ENCODE results near the gene CAPN5. TPM values are rescaled to one million over a fixed set of nuclear protein-coding genes. Genes with fewer than 3 reads are reported as not detected.

Gene CAPN5
- total and polyA plus RNA-seq, 7 donors, result 0.59 to 1.8 (median 0.88) TPM

GRCh38 chr11:77092382-77092781 is 25.6 kb downstream of the CAPN5 start:
- intact Hi-C loops (cut with DNase I), result loop anchor here (5.0 to 10.0 kb wide), 3 partner anchors 170 to 368 kb away; no protein-coding TSS in a partner anchor
- no peak for ATAC-seq
- no peaks in the 10 kb centered on the region for H3K27me3 ChIP-seq (ENCODE audit: insufficient read depth in 3 of 3, low read length in 2 of 3)
- no peak overlapping the region for H3K4me3 ChIP-seq
- H3K27ac ChIP-seq, result no peak overlapping the region
- H3K9me3 ChIP-seq, result no peaks in the 10 kb centered on the region
- DNase-seq, result peak in 1 of 2 donors; percentile 53
- no peaks in the 10 kb centered on the region for H3K36me3 ChIP-seq (ENCODE audit: insufficient read depth in 1 of 2, low read depth in 1 of 2)
- TF ChIP-seq CTCF (IDR thresholded peaks at IDR 0.05), result no peak
- no peaks in the 10 kb centered on the region for H3K4me1 ChIP-seq
- WGBS, 3 donors, result 46 to 64% (median 63%) methylated on average over 7 of the region's 7 CpGs

GRCh38 chr11:77093056-77093891 is 26.5 kb downstream of the CAPN5 start:
- no peaks in the 10 kb centered on the region for H3K4me1 ChIP-seq
- intact Hi-C loops (cut with DNase I), result loop anchor here (5.0 to 10.0 kb wide), 3 partner anchors 171 to 368 kb away; no protein-coding TSS in a partner anchor

GRCh38 chr11:77093987-77094840 is 27.4 kb downstream of the CAPN5 start:
- no peak overlapping the region for H3K27ac ChIP-seq
- H3K36me3 ChIP-seq (ENCODE audit: insufficient read depth in 1 of 2, low read depth in 1 of 2), result no peaks in the 10 kb centered on the region
- ATAC-seq (no peak), DNase-seq (peak; percentile 9 to 29)
- no peaks in the 10 kb centered on the region for H3K4me1 ChIP-seq
- no peak for TF ChIP-seq CTCF (IDR thresholded peaks at IDR 0.05)
- H3K27me3 ChIP-seq (ENCODE audit: insufficient read depth in 3 of 3, low read length in 2 of 3), result no peaks in the 10 kb centered on the region
- H3K4me3 ChIP-seq, result no peak overlapping the region
- intact Hi-C loops (cut with DNase I), result loop anchor here (5.0 to 10.0 kb wide), 3 partner anchors 172 to 369 kb away; no protein-coding TSS in a partner anchor
- 50 to 75% (median 66%) methylated on average over 6 of the region's 6 CpGs for WGBS, 3 donors
- H3K9me3 ChIP-seq, result no peaks in the 10 kb centered on the region

More at GRCh38 chr11:77093056-77093891, 26.5 kb downstream of the CAPN5 start:
- Histone ChIP-seq H3K4me3 (no peak overlapping the region), H3K27me3 (ENCODE audit: insufficient read depth in 3 of 3, low read length in 2 of 3) (no peaks in the 10 kb centered on the region), H3K36me3 (ENCODE audit: insufficient read depth in 1 of 2, low read depth in 1 of 2) (no peaks in the 10 kb centered on the region), H3K9me3 (no peaks in the 10 kb centered on the region), H3K27ac (no peak overlapping the region)
- WGBS, 3 donors, result 78 to 90% (median 81%) methylated on average over 33 of the region's 33 CpGs
- TF ChIP-seq CTCF (IDR thresholded peaks at IDR 0.05), result no peak
- no peak for ATAC-seq
- peak in 1 of 2 donors; percentile 40 for DNase-seq

- Histone ChIP-seq H3K27me3 (ENCODE audit: insufficient read depth in 3 of 3, low read length in 2 of 3) (no peaks in the 10 kb centered on the region), H3K9me3 (no peaks in the 10 kb centered on the region), H3K4me3 (no peak overlapping the region), H3K27ac (no peak overlapping the region), H3K36me3 (ENCODE audit: insufficient read depth in 1 of 2, low read depth in 1 of 2) (no peaks in the 10 kb centered on the region), H3K4me1 (no peaks in the 10 kb centered on the region)
- peak in 1 of 2 donors; percentile 39 for DNase-seq
- intact Hi-C loops (cut with DNase I), result loop anchor here (5.0 to 10.0 kb wide), 3 partner anchors 173 to 370 kb away; no protein-coding TSS in a partner anchor
- no peak for ATAC-seq
- no peak for TF ChIP-seq CTCF (IDR thresholded peaks at IDR 0.05)
- WGBS, 3 donors, result 87 to 92% (median 87%) methylated on average over 7 of the region's 7 CpGs
Measured at GRCh38 chr11:77094841-77095365, 28.1 kb downstream of the CAPN5 start.
